HG02981 (cell line): ENCODE data around the gene CKS1B.

Experiments used
- ATAC-seq: cut with Tn5 transposase; IDR thresholded peaks from one replicate; pipeline ENCODE4 v1.9.1; 2021; ENCODE audit warnings: mild to moderate bottlenecking, moderate library complexity; ENCODE audit not compliant: unreplicated experiment

The CKS1B gene

GRCh38 chr1:154945962-154946850 is 28.3 kb upstream of the CKS1B start:
- ATAC-seq, result no peak

GRCh38 chr1:154948079-154948478 is 26.4 kb upstream of the CKS1B start:
- no peak for ATAC-seq

GRCh38 chr1:154951901-154952657 is 22.4 kb upstream of the CKS1B start:
- ATAC-seq, result no peak

- ATAC-seq, result no peak
Measured at GRCh38 chr1:154952664-154953063, 21.8 kb upstream of the CKS1B start.

- ATAC-seq, result no peak
Measured at GRCh38 chr1:154953611-154954038, 20.9 kb upstream of the CKS1B start.

- no peak for ATAC-seq
Measured at GRCh38 chr1:154954541-154954940, 19.9 kb upstream of the CKS1B start.

GRCh38 chr1:154955039-154955717 is 19.3 kb upstream of the CKS1B start:
- ATAC-seq, result peak; percentile 57

- peak; percentile 46 for ATAC-seq
Measured at GRCh38 chr1:154955718-154956543, 18.6 kb upstream of the CKS1B start, which contains the start of gene PBXIP1. Gene PBXIP1 (minus strand): TSS chr1:154956099. CDS start chr1:154953721, 2,378 bp downstream.

- ATAC-seq, result no peak
Measured at GRCh38 chr1:154956544-154956941, 17.9 kb upstream of the CKS1B start.

GRCh38 chr1:154957091-154957657 is 17.3 kb upstream of the CKS1B start:
- no peak for ATAC-seq

- no peak for ATAC-seq
Measured at GRCh38 chr1:154958036-154958435, 16.4 kb upstream of the CKS1B start.

GRCh38 chr1:154958681-154959425 is 15.6 kb upstream of the CKS1B start:
- no peak for ATAC-seq

- ATAC-seq, result no peak
Measured at GRCh38 chr1:154959426-154959780, 15.1 kb upstream of the CKS1B start.

- no peak for ATAC-seq
Measured at GRCh38 chr1:154960446-154961136, 13.9 kb upstream of the CKS1B start.

GRCh38 chr1:154961207-154962155 is 13.0 kb upstream of the CKS1B start, which contains the start of gene PYGO2:
Gene PYGO2 (minus strand): TSS chr1:154961782. CDS start chr1:154961576, 206 bp downstream.
- peak; percentile 63 for ATAC-seq

GRCh38 chr1:154962156-154962749 is 12.2 kb upstream of the CKS1B start:
- ATAC-seq, result no peak

GRCh38 chr1:154962795-154963330 is 11.6 kb upstream of the CKS1B start:
- ATAC-seq, result no peak
